ENCODE results near the gene AOAH.

Gene AOAH

DNA sequence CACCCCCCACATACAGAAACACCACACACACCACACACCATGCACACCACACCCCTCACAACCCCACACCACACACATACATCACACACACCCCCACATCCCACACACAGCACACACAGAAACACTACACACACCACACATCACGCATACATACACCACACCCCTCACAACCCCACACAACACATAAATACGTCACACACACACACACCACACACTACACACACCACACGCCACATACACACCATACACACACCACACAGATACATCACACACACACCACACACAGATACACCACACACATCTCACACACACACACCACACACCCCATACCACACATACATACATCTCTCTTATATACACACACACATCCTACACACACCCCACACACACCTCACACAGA lies 208.4 kb downstream of the AOAH start:
- Histone ChIP-seq H3K9me3 (ENCODE audit: insufficient read depth, low read depth, low read length) (no peaks in the 10 kb centered on the region), H3K4me2 (ENCODE audit: low read depth, low read length, poor library complexity, severe bottlenecking) (no peak overlapping the region), H4K20me1 (ENCODE audit: insufficient read depth, low read length, poor library complexity, severe bottlenecking) (no peaks in the 10 kb centered on the region), H3K4me1 (ENCODE audit: insufficient read depth, low read length, poor library complexity, severe bottlenecking) (no peaks in the 10 kb centered on the region), H3K9ac (ENCODE audit: low read depth, low read length, poor library complexity, severe bottlenecking) (no peak overlapping the region), H3K27me3 (ENCODE audit: insufficient read depth, low read length, poor library complexity, severe bottlenecking) (no peaks in the 10 kb centered on the region), H3K4me3 (ENCODE audit: low read length, poor library complexity, severe bottlenecking) (no peak overlapping the region), H2AFZ (ENCODE audit: low read length) (no peak overlapping the region), H3K79me2 (ENCODE audit: insufficient read depth, low read length) (no peaks in the 10 kb centered on the region), H3K9me2 (replicated peaks; ENCODE audit: low read depth, low read length) (no peaks in the 10 kb centered on the region), H3K36me3 (ENCODE audit: insufficient read depth, low read length) (no peaks in the 10 kb centered on the region), H3F3A (ENCODE audit: low read depth) (no peaks in the 10 kb centered on the region)
- TF ChIP-seq EZH2phosphoT487 (IDR thresholded peaks at IDR 0.05; ENCODE audit: borderline replicate concordance): no peak
- TF ChIP-seq, protein P1, sequence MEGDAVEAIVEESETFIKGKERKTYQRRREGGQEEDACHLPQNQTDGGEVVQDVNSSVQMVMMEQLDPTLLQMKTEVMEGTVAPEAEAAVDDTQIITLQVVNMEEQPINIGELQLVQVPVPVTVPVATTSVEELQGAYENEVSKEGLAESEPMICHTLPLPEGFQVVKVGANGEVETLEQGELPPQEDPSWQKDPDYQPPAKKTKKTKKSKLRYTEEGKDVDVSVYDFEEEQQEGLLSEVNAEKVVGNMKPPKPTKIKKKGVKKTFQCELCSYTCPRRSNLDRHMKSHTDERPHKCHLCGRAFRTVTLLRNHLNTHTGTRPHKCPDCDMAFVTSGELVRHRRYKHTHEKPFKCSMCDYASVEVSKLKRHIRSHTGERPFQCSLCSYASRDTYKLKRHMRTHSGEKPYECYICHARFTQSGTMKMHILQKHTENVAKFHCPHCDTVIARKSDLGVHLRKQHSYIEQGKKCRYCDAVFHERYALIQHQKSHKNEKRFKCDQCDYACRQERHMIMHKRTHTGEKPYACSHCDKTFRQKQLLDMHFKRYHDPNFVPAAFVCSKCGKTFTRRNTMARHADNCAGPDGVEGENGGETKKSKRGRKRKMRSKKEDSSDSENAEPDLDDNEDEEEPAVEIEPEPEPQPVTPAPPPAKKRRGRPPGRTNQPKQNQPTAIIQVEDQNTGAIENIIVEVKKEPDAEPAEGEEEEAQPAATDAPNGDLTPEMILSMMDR (conservative IDR thresholded peaks at IDR 0.05; ENCODE audit: low read length): no peak

DNA sequence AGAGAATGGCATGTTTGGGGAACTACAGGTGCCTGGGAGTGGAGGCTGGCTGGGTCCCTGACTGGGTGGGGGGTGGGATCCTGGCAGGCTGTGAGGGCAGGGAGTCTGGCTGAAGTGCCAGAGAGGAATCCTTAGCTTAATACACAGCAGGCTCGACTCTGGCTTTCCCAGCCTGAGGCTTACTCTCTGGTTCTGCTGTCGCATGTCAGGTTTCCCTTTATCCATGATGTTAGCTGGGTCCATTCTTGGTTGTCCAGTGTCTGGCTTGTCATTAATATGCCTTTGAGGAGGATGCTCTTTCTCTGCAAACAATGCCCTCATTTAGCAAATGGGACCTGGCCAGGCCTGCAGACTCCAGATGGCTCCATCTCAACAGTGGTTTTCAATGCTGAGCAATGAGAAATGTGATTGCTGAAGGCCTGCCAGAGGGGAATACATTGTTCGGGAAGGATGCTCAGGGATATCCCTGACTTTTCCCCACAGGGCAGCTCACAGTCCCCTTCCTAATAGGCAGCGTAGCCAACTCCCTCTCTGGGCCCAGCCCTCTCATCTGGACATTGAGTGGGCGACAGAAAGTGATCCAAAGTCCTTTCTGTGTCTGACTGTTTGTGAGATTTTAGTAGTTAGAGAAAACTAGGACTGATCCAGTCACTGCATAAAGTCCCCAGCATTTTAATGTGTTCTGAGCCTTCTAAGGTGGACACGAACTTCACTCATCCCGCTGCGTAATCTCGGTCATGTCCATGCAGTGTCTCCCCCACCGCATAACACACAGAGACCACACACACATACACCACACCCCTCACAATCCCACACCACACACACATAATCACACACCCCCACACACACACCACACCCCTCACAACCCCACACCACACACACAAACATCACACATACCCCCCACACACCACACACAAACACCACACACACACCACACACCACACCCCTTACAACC lies 209.7 kb downstream of the AOAH start:
- Histone ChIP-seq H3K4me2 (ENCODE audit: low read depth, low read length, poor library complexity, severe bottlenecking) (no peak overlapping the region), H3K36me3 (ENCODE audit: insufficient read depth, low read length) (no peaks in the 10 kb centered on the region), H3K4me1 (ENCODE audit: insufficient read depth, low read length, poor library complexity, severe bottlenecking) (no peaks in the 10 kb centered on the region), H3K79me2 (ENCODE audit: insufficient read depth, low read length) (no peaks in the 10 kb centered on the region), H3K9me3 (ENCODE audit: insufficient read depth, low read depth, low read length) (no peaks in the 10 kb centered on the region), H2AFZ (ENCODE audit: low read length) (no peak overlapping the region), H3F3A (ENCODE audit: low read depth) (no peaks in the 10 kb centered on the region), H3K27me3 (ENCODE audit: insufficient read depth, low read length, poor library complexity, severe bottlenecking) (no peaks in the 10 kb centered on the region), H3K9ac (ENCODE audit: low read depth, low read length, poor library complexity, severe bottlenecking) (no peak overlapping the region), H4K20me1 (ENCODE audit: insufficient read depth, low read length, poor library complexity, severe bottlenecking) (no peaks in the 10 kb centered on the region), H3K9me2 (replicated peaks; ENCODE audit: low read depth, low read length) (no peaks in the 10 kb centered on the region), H3K4me3 (ENCODE audit: low read length, poor library complexity, severe bottlenecking) (no peak overlapping the region)
- TF ChIP-seq, protein P1 (conservative IDR thresholded peaks at IDR 0.05; ENCODE audit: low read length): no peak
- no peak for TF ChIP-seq EZH2phosphoT487 (IDR thresholded peaks at IDR 0.05; ENCODE audit: borderline replicate concordance)

DNA sequence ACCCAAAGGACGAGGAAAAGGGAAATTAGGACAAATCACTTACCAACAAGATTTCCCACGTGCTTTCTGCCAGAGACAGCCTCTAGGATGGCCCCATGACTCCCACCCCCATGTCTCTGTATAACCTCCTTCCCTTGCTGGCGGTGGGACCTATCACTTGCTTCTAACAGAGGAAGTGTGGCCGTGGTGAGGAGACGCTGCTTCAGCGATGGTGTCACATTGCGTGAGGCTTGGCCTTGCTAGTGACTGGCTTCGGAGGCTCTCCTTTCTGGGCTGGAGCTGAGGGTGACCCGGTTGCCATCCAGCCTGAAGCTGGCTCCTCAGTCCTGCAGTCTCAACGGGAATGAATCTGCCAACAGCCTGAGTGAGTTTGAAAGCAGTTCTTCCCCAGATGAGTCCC lies 210.9 kb downstream of the AOAH start:
- Histone ChIP-seq H2AFZ (ENCODE audit: low read length) (no peak overlapping the region), H3F3A (ENCODE audit: low read depth) (no peaks in the 10 kb centered on the region), H3K4me1 (ENCODE audit: insufficient read depth, low read length, poor library complexity, severe bottlenecking) (no peaks in the 10 kb centered on the region), H3K4me3 (ENCODE audit: low read length, poor library complexity, severe bottlenecking) (no peak overlapping the region), H3K36me3 (ENCODE audit: insufficient read depth, low read length) (no peaks in the 10 kb centered on the region), H4K20me1 (ENCODE audit: insufficient read depth, low read length, poor library complexity, severe bottlenecking) (no peaks in the 10 kb centered on the region), H3K79me2 (ENCODE audit: insufficient read depth, low read length) (no peaks in the 10 kb centered on the region), H3K27me3 (ENCODE audit: insufficient read depth, low read length, poor library complexity, severe bottlenecking) (no peaks in the 10 kb centered on the region), H3K4me2 (ENCODE audit: low read depth, low read length, poor library complexity, severe bottlenecking) (no peak overlapping the region), H3K9me2 (replicated peaks; ENCODE audit: low read depth, low read length) (no peaks in the 10 kb centered on the region), H3K9me3 (ENCODE audit: insufficient read depth, low read depth, low read length) (no peaks in the 10 kb centered on the region), H3K9ac (ENCODE audit: low read depth, low read length, poor library complexity, severe bottlenecking) (no peak overlapping the region)
- TF ChIP-seq, protein P1 (conservative IDR thresholded peaks at IDR 0.05; ENCODE audit: low read length): no peak
- no peak for TF ChIP-seq EZH2phosphoT487 (IDR thresholded peaks at IDR 0.05; ENCODE audit: borderline replicate concordance)

All from Loucy (cell line).